PC-9 (cell line): ENCODE results near the gene NCOA5.

Experiments
- CTCF ChIP-seq: fragments of 200-600 bp; sonication (generic); conservative IDR thresholded peaks from 2 replicates; pipeline ENCODE4 v1.6.1; 2017; ENCODE audit warnings: mixed run types, antibody characterized with exemption, mild to moderate bottlenecking, moderate library complexity
- EZH2 ChIP-seq: fragments of 200-600 bp; sonication (generic); IDR thresholded peaks from 2 replicates; pipeline ENCODE4 v1.8.0; 2017; ENCODE audit warnings: antibody characterized with exemption, low read depth

DNA sequence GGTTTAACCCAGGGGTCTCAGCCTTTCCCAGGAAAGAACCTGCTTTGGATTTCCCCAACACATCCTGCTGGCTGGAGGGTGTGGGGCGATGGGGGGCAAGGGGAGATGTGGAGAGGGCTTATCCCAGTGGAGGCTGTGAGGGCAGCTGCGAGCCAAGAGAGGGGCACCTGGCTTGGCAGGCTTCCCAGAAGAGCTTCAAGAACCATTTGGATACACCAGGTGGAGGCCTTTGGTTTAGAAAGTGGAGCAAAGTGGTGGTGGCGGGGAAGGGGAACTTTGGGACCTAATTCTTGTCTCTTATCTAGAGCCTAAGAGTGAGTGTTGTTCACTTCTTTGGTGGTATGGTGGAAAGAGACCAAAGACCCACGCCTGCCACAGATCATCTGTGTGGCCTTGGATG lies 40.8 kb upstream of the NCOA5 start:
- no peak for TF ChIP-seq CTCF
- TF ChIP-seq EZH2, result no peak
